Activated CD4-positive, alpha-beta T cell treated with anti-CD3 and anti-CD28 coated beads for 48 hours (primary cell): ENCODE measurements around the gene ENTPD8.
A peak's percentile ranks its signal among the peaks of the same experiment; 100 is the strongest.
"Not testable (repeated sequence)": the region's sequence is repeated elsewhere in the genome, so short reads cannot be mapped to it uniquely, and the experiment has no call there.

ENCODE experiments used
- DNase-seq: peaks from one replicate; pipeline ENCODE4 v3.0.0-alpha.2; 2020

The ENTPD8 gene

GRCh38 chr9:137428841-137429545 is 12.2 kb downstream of the ENTPD8 start:
- no peak for DNase-seq

GRCh38 chr9:137428311-137428630 is 12.9 kb downstream of the ENTPD8 start:
- DNase-seq: no peak

GRCh38 chr9:137427454-137428310 is 13.5 kb downstream of the ENTPD8 start:
- no peak for DNase-seq

- no peak for DNase-seq
Measured at GRCh38 chr9:137426018-137426681, 15.0 kb downstream of the ENTPD8 start.

GRCh38 chr9:137423514-137424291 is 17.5 kb downstream of the ENTPD8 start:
- no peak for DNase-seq

DNA sequence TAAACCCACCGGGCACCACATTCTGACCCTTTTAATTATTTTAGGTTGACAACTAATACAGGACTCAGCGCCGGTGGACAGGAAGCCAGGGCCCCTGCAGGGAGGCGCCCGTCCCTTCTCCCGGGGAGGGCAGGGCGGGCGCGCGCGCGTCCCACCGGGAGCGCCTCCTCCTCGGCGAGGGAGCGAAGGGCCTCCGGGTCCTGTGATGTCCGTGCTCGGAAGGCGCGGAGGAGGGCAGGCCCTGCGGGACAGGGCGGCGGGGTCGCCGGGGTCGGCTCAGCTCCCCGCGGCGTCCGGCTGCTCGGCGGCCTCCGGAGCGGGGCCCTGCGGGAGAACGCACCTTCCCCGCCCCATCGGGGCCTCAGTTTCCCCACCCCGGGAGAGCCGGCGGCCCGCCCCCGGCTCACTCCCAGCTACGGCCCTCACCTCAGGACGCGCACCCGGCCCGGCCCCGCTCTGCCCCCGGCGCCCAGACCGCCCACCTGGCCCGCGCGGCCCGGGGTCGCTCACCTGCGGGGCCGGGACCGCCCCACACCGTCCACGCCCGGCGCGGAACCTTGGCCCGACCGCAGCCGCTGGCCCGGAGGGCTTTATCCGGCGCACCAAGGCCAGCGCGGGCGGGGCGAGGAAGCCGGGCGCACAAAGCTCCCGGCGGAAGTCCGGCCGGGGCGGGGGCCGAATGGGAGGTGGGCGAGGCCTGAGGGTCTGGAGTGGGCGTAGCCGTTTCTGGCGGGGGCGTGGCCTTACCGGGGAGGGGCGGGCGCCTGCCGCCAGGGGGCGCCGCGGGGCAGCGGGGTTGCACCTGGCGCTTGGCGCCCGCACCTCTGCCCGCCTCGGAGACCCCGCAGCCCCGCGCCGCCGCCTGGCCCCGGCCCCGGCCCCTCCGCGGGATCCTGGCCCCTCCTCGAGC is 18.3 kb downstream of the ENTPD8 start, which contains the start of the genes EXD3 and NOXA1:
Gene EXD3, minus strand, starts transcription at position 559 of the 910 bp plus-strand sequence. CDS start 27,805 bp downstream, outside the sequence.
Gene NOXA1, plus strand, starts transcription at position 790 of the 910 bp plus-strand sequence. CDS start 137 bp downstream, outside the sequence.
- DNase-seq: peak; percentile 97

DNA sequence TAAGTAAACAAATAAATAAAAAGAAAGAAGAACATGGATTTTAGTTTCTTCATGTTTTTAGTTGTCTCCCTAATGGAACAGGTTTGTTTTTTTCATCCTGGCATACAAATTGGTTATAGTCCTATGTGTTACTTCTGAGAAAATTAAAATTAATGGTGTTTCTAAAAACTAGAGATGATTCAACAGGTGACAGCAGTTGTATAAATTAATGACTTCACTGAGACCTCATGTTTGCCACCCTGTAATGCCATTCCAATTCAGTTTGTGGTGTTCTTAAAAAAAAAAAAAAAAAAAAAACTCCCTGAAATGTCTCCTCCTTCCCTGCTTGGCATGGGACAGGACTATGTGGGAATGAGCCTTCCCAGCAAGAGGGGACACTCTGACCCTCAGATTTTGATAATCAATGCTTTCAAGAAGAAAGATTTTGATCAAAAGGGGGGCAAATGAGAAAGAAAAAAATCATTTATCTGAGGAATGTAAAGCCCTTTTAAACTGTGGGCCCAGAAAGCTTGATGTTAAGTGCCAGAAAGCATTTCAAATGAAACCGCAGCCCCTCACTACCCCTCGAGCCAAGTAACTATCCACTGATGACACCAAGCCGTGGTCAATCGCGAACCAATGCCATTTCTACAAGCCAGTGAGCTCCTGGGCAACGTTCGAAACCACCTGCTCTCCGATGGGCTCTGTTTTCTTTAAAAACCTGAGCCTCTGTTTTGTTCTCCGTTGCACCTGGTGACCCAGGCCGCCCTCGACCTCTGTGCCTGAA is 19.1 kb downstream of the ENTPD8 start:
- DNase-seq: no peak

- DNase-seq: no peak
Measured at GRCh38 chr9:137417161-137418021, 23.8 kb downstream of the ENTPD8 start.

DNA sequence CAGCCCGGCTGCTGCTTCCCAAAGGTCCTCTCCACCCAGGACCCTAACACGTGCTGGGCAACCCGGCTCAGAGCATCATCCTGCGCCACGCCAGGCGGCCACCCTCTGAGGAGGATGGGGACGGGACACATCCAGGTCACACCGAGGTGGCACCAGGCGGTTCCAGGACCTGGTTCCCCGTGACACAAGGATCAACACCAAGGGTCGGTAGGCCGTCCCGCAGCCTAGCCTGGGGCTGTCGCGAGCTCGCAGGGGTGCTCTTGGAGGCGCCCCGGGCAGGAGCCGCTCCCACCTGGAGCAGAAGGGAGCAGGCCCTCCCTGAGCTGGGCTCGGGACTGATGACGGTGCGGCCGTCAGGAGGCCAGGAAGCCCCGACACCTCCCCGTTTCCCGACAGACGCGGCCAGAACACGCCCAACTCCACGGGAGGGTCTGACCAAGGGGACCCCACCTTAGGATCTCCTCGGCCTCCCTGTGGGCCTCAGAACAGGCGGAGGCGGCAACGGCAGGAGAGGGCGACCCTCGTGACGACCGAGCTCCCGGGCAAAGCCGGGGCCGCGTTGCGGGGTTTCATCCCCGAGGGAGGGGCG is 24.5 kb downstream of the ENTPD8 start:
- DNase-seq: no peak

DNA sequence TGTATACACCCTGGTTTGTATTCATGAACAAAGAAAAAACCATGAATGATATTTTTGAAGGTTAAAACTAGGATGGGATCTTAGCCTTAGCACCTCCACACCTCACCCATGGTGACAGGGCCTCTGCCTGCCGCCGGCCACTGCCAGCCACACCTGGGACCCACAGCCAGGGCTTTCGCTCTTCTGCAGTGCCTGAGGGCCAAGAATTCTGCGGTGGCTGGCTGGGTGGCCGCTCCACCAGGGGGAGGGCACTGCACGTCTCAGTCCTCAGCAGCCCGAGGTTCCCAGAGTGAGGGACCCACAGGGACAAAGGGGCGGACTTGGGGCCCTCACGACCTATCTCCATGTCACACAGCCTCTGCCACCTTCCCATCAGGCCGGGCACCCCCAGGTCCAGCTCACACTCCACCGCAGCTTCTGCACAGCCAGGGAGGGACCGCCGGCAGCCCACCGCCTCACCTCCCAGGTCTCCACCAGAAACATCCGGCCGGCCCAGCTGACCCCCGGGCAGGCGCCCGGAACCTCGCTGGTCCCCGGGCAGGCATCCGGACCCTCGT is 25.1 kb downstream of the ENTPD8 start:
- no peak for DNase-seq

GRCh38 chr9:137415451-137415850 is 25.7 kb downstream of the ENTPD8 start:
- DNase-seq: no peak

GRCh38 chr9:137412431-137412830 is 28.7 kb downstream of the ENTPD8 start:
- no peak for DNase-seq

GRCh38 chr9:137411645-137412380 is 29.3 kb downstream of the ENTPD8 start:
- peak; percentile 58 for DNase-seq

GRCh38 chr9:137411260-137411644 is 29.9 kb downstream of the ENTPD8 start:
- no peak for DNase-seq

- no peak for DNase-seq
Measured at GRCh38 chr9:137410891-137411249, 30.3 kb downstream of the ENTPD8 start.

DNA sequence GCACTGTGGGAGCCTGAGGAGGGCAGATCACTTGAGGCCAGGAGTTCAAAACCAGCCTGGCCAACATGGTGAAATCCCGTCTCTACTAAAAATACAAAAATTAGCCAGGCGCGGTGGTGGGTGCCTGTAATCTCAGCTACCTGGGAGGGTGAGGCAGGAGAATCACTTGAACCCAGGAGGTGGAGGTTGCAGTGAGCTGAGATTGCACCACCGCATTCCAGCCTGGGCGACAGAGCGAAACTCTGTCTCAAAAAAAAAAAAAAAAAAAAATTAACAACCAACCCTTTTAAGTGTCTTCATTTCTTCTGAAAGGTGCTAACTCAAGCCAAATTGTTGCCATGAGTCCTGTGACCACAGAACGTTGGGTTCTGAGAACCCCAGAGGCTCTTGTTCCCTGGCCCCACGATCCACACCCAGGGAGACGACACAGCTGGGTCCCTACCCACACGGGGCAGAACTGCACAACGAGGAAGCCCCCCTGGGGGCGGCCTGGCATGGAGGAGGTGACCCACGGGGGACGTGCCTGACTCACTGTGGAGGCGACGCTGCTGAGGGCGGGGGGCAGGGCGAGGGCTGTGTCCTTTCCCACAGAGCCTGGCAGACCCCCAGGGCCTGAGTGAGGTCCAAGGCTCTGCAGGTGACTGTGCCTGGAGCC is 30.8 kb downstream of the ENTPD8 start:
- DNase-seq: not testable (repeated sequence)

DNA sequence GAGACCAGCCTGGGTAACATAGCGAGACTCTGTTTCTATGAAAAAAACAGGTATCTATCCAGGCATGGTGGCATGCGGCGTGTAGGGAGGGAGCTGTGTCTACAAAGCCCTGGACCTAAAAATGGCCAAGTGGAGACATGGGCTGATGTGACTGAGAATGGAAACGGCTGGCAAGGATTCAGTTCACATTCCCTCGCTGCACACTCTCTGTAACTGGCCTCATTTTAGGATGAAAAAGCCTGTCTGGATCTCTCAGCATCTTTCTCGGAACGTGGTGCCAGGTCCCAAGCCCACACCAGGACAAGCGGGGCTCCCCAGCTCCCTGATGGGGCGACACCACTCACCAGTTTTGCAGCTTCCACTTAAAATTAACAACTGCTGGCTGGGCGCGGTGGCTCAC is 31.6 kb downstream of the ENTPD8 start:
- no peak for DNase-seq
